Measurements from ENCODE around the gene PCID2.

Gene PCID2

DNA sequence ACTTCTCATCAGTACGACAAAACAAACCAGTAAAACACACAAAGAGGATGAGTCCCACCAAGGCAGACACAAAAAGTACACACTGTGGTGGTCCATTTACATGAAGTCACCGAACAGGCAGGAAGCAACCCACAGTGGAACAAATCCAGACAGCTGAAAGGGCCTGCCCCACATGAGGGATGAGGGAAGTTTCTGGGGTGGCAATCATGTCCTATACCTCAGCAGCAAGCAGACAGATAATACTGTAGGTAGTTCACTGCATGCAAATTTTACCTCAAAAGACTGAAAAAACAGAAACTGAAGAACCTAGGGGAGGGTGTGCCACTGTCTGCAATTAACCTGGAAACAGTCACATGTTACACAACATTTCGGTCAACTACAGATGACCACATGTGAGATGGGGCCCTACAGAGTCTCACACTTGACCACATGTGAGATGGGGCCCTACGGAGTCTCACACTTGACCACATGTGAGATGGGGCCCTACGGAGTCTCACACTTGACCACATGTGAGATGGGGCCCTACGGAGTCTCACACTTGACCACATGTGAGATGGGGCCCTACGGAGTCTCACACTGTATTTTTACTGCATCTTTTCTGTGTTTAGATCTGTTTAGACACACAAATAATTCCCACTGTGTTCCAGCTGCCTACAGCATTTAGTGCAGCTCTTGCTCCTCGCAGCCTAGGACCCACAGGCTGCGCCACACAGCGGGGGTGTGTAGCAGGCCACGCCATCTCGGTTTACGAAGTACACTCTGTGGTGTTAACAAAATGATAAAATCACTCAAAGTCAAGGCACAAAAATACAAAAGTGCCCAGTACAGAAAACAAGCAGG lies 22.2 kb downstream of the PCID2 start:
- H3K36me3 ChIP-seq = peaks cover 29% of the 10 kb centered on the region
- no peaks in the 10 kb centered on the region for H3K9me3 ChIP-seq
- no peaks in the 10 kb centered on the region for H3K4me1 ChIP-seq (ENCODE audit: control insufficient read depth in 1 of 2, insufficient read depth in 1 of 2, low read depth in 1 of 2, low read length in 1 of 2)
- TF ChIP-seq, protein P1, sequence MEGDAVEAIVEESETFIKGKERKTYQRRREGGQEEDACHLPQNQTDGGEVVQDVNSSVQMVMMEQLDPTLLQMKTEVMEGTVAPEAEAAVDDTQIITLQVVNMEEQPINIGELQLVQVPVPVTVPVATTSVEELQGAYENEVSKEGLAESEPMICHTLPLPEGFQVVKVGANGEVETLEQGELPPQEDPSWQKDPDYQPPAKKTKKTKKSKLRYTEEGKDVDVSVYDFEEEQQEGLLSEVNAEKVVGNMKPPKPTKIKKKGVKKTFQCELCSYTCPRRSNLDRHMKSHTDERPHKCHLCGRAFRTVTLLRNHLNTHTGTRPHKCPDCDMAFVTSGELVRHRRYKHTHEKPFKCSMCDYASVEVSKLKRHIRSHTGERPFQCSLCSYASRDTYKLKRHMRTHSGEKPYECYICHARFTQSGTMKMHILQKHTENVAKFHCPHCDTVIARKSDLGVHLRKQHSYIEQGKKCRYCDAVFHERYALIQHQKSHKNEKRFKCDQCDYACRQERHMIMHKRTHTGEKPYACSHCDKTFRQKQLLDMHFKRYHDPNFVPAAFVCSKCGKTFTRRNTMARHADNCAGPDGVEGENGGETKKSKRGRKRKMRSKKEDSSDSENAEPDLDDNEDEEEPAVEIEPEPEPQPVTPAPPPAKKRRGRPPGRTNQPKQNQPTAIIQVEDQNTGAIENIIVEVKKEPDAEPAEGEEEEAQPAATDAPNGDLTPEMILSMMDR (IDR thresholded peaks at IDR 0.05) = no peak
- no peak overlapping the region for H3K27ac ChIP-seq
- H3K4me3 ChIP-seq (ENCODE audit: low read depth in 1 of 2, low read length in 1 of 2) = no peak overlapping the region
- no peaks in the 10 kb centered on the region for H3K27me3 ChIP-seq

DNA sequence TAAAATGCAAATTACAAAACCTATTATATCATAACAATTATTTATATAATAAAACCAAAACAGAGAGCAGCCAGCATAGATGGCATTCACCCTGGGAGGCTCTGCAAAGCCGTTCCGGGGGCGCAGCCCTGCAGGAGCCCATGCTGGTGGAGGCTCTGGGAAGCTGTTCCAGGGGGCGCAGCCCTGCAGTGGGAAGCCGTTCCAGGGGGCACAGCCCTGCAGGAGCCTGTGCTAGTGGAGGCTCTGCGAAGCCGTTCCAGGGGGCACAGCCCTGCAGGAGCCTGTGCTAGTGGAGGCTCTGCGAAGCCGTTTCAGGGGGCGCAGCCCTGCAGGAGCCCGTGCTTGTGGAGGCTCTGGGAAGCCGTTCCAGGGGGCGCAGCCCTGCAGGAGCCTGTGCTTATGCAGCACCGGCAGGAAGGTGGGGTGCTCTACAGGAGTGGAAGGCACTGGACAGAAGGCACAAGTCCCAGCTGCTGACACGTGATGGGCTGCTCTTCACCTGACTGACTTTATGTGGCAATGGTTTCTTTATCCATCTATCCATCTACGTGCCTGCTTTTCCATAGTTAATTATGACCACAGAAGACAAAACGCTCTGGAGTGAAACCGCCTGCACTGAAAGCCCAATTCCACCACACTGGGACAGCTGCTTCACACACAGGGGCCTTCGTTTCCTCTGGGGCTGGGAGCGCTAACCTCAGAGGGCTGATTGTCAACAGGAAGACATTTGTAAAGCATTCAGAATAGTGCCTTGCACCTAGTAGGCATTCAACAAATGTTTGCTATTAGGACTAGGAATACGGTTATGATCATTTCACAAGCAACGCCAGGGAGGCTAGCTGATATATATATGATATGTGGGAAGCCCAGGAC lies 23.7 kb downstream of the PCID2 start:
- Histone ChIP-seq H3K27me3 (no peaks in the 10 kb centered on the region), H3K27ac (no peak overlapping the region), H3K36me3 (peaks cover 41% of the 10 kb centered on the region), H3K4me1 (ENCODE audit: control insufficient read depth in 1 of 2, insufficient read depth in 1 of 2, low read depth in 1 of 2, low read length in 1 of 2) (no peaks in the 10 kb centered on the region), H3K9me3 (no peaks in the 10 kb centered on the region), H3K4me3 (ENCODE audit: low read depth in 1 of 2, low read length in 1 of 2) (no peak overlapping the region)
- TF ChIP-seq, protein P1 (IDR thresholded peaks at IDR 0.05) = no peak

DNA sequence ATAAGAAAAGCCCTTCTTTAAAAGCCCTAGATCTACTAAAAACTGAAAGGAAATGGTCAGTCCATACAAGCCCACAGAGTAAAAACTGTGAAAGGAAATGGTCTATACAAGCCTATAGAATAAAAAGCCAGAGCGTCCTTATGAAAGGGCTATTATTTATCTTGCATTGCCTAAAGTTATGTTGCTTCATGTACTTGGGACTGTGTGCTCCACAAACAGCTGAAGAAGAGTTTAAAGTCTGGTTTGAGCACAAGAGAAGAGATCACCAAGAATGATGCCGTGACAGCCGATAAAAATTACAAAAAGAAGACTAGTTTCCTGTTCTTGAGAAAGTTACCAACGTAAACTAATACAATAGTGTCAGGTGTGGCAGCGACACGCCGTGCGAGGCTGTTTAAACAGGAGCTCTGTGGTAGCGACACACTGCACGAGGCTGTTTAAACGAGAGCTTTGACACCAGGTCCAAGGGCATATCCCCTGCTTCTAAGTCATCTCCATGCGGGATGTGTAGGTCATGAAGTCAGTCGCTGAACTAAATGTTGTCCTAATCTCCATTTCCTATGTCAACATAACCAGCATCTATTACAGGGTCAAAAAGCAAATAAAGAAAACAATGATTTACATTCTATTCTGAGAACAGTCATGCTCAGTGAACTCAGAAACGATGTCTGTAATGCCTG lies 24.9 kb downstream of the PCID2 start:
- Histone ChIP-seq H3K4me3 (ENCODE audit: low read depth in 1 of 2, low read length in 1 of 2) (no peak overlapping the region), H3K4me1 (ENCODE audit: control insufficient read depth in 1 of 2, insufficient read depth in 1 of 2, low read depth in 1 of 2, low read length in 1 of 2) (no peaks in the 10 kb centered on the region), H3K36me3 (peaks cover 48% of the 10 kb centered on the region), H3K27me3 (no peaks in the 10 kb centered on the region), H3K9me3 (no peaks in the 10 kb centered on the region), H3K27ac (no peak overlapping the region)
- TF ChIP-seq, protein P1 (IDR thresholded peaks at IDR 0.05) = no peak

DNA sequence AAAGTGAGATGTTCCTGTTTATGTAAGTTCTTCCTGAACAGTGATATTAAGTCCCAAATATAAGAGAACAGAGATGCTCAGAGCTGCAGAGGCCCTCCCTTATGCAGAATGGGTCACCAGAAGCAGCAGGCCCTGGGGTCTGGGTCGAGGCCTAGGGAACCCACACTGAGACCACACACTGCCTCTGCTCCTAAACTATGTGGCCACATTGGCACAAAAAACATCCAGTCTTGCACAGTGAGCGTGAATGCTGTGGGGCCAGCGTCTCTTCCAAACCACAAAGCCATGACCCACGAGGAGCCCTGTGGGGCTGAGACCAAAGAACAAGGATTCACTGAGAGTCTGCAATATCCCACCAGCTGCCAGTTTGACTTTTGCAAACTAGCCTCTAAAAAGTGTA lies 26.4 kb downstream of the PCID2 start:
- no peak overlapping the region for H3K27ac ChIP-seq
- H3K27me3 ChIP-seq = no peaks in the 10 kb centered on the region
- TF ChIP-seq, protein P1 (IDR thresholded peaks at IDR 0.05) = no peak
- H3K4me3 ChIP-seq (ENCODE audit: low read depth in 1 of 2, low read length in 1 of 2) = no peak overlapping the region
- H3K9me3 ChIP-seq = no peaks in the 10 kb centered on the region
- H3K36me3 ChIP-seq = peaks cover 54% of the 10 kb centered on the region
- no peaks in the 10 kb centered on the region for H3K4me1 ChIP-seq (ENCODE audit: control insufficient read depth in 1 of 2, insufficient read depth in 1 of 2, low read depth in 1 of 2, low read length in 1 of 2)

DNA sequence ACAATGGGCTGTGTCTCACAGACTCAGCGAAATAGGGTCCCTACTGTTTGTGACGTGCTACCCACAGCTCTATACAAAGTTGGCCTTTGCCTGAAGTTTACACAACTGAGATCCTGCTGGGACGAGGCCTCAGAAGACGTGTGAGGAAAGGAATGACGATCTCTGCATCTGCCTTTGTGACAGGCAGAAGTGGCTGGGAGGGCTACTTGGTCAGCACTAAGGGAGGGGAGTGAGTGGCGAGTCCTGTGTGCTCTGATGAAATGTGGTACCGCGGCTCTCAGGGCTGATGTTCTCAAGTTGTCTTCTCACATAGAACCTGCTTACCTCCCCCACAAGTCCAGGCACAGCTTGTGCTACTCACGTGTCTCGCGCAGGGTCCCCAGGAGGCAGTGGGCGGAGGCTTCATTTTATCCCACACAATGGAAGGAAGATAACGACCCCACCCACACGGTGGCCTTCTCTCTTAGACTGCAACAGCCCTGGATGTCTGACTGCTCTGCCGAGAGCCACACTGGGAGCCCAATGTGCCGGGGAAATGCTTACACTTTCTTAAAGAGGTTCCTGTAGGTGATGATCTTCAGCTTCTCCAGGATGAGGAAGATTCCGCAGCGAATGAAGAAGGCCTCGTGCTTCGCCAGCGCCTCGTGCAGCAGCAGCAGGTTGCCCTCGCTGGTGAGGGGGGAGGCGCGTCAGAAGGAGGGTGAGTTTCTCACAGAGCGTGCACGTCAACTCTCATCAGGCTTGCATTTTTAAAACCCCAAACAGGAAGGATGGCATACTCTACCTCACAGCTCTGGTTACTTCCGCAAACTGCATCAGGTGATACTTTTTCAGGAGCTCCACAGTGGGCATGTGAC lies 28.9 kb downstream of the PCID2 start:
- Histone ChIP-seq H3K27ac (no peak overlapping the region), H3K36me3 (peaks cover 78% of the 10 kb centered on the region), H3K9me3 (no peaks in the 10 kb centered on the region), H3K27me3 (no peaks in the 10 kb centered on the region), H3K4me1 (ENCODE audit: control insufficient read depth in 1 of 2, insufficient read depth in 1 of 2, low read depth in 1 of 2, low read length in 1 of 2) (no peaks in the 10 kb centered on the region), H3K4me3 (ENCODE audit: low read depth in 1 of 2, low read length in 1 of 2) (no peak overlapping the region)
- TF ChIP-seq, protein P1 (IDR thresholded peaks at IDR 0.05) = no peak

All from neutrophil (primary cell).